Stromal cell of bone marrow (primary cell): ENCODE measurements around the gene TMEM116.
A peak's percentile ranks its signal among the peaks of the same experiment; 100 is the strongest.
"Not testable (repeated sequence)": the region's sequence is repeated elsewhere in the genome, so short reads cannot be mapped to it uniquely, and the experiment has no call there.

Source experiments
- DNase-seq: peaks from one replicate; pipeline ENCODE4 v3.0.0-alpha.2; 2012; ENCODE audit warnings: low read depth

Gene TMEM116

GRCh38 chr12:112012775-112013600 lies at the start of gene TMEM116, which contains the start of gene ERP29:
Gene TMEM116, minus strand, starts transcription at chr12:112013165. Its CDS starts 7,895 bp downstream, at chr12:112005270.
Gene ERP29, plus strand, starts transcription at chr12:112013426. Its CDS starts 40 bp downstream, at chr12:112013466.
- peak; percentile 96 for DNase-seq

GRCh38 chr12:112061137-112061536 lies 48.2 kb upstream of the TMEM116 start:
- DNase-seq, result no peak

GRCh38 chr12:112049351-112049750 lies 36.4 kb upstream of the TMEM116 start:
- no peak for DNase-seq

GRCh38 chr12:112046003-112046402 lies 33.0 kb upstream of the TMEM116 start:
- DNase-seq, result no peak

- not testable (repeated sequence) for DNase-seq
Measured at GRCh38 chr12:112036614-112037013, 23.6 kb upstream of the TMEM116 start.

- DNase-seq, result no peak
Measured at GRCh38 chr12:112035219-112035785, 22.3 kb upstream of the TMEM116 start.

- no peak for DNase-seq
Measured at GRCh38 chr12:112032292-112032691, 19.3 kb upstream of the TMEM116 start.

- DNase-seq, result no peak
Measured at GRCh38 chr12:112031472-112031871, 18.5 kb upstream of the TMEM116 start.

GRCh38 chr12:112029301-112029700 lies 16.3 kb upstream of the TMEM116 start:
- DNase-seq, result no peak

GRCh38 chr12:112025808-112026375 lies 12.9 kb upstream of the TMEM116 start:
- DNase-seq, result no peak

- no peak for DNase-seq
Measured at GRCh38 chr12:112023759-112024396, 10.9 kb upstream of the TMEM116 start.

- no peak for DNase-seq
Measured at GRCh38 chr12:112022241-112023016, 9.5 kb upstream of the TMEM116 start.

GRCh38 chr12:112020947-112021457 lies 8.0 kb upstream of the TMEM116 start:
- no peak for DNase-seq

- peak; percentile 24 for DNase-seq
Measured at GRCh38 chr12:112018571-112019237, 5.7 kb upstream of the TMEM116 start.

GRCh38 chr12:112017041-112017440 lies 4.1 kb upstream of the TMEM116 start:
- DNase-seq, result no peak

- DNase-seq, result no peak
Measured at GRCh38 chr12:112015938-112016337, 3.0 kb upstream of the TMEM116 start.

GRCh38 chr12:112013601-112014402 lies 837 bp upstream of the TMEM116 start:
- peak; percentile 52 for DNase-seq

GRCh38 chr12:112011685-112012084 lies 1.3 kb downstream of the TMEM116 start:
- no peak for DNase-seq

GRCh38 chr12:112010415-112011344 lies 2.3 kb downstream of the TMEM116 start:
- DNase-seq, result no peak
